ENCODE measurements around the gene DNAH12. TPM values are rescaled to one million over a fixed set of nuclear protein-coding genes. Genes with fewer than 3 reads are reported as not detected.
"Not testable (repeated sequence)": the region's sequence is repeated elsewhere in the genome, so short reads cannot be mapped to it uniquely, and the experiment has no call there.

The DNAH12 gene
- total RNA-seq, 1 experiment from 2014 or later: not detected

DNA sequence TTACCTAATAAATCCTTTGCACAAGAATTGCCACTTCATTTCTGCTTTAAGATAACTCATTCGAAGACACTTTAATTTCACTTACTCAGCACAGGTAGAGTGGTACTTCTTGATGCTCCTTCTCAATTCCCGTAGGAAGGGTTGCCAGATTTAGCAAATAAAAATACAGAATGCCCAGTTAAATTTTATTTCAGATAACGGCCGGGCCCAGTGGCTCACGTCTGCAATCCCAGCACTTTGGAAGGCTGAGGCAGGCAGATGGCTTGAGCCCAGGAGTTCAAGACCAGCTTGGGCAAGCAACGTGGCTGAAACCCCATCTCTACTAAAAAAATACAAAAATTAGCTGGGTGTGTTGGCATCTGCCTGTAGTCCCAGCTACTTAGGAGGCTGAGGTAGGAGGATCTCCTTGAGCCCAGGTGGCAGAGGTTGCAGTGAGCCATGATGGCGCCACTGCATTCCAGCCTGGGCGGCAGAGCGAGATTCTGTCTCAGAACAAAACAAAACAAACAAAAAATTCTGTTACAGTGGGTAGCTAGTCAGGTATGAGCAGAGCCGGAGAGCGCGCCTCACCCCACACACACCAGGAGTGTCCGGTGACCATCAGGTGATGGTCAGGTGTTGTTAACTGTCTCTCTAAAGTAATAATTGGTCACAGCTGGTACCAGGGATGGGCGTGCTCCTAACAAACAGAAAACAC lies 92.8 kb downstream of the DNAH12 start:
- ATAC-seq (no peak), DNase-seq (ENCODE audit: low spot score) (no peak)
- Mint-ChIP-seq H3K4me3 (no peak overlapping the region), H3K27me3 (ENCODE audit: low read depth) (no peaks in the 10 kb centered on the region; the same call in 1 of the 2 replicates), H3K9me3 (peaks cover 6% of the 10 kb centered on the region; the same call in 1 of the 2 replicates), H3K36me3 (no peaks in the 10 kb centered on the region), H3K4me1 (peaks cover 7% of the 10 kb centered on the region), H3K27ac (no peak overlapping the region)
- no peak for TF ChIP-seq ATF6 (CRISPR knock-in tag; IDR thresholded peaks at IDR 0.05)
- TF ChIP-seq CREM (CRISPR knock-in tag; IDR thresholded peaks at IDR 0.05): no peak
- no peak for TF ChIP-seq GRHL2 (CRISPR knock-in tag; IDR thresholded peaks at IDR 0.05; ENCODE audit: insufficient replicate concordance, severe bottlenecking)
- no peak for TF ChIP-seq MXD4 (CRISPR knock-in tag; IDR thresholded peaks at IDR 0.05; ENCODE audit: borderline replicate concordance)
- no peak for TF ChIP-seq GTF2I (CRISPR knock-in tag; conservative IDR thresholded peaks at IDR 0.05)
- no peak for TF ChIP-seq FOXP1 (CRISPR knock-in tag; IDR thresholded peaks at IDR 0.05; ENCODE audit: borderline replicate concordance)
- TF ChIP-seq IRF2 (CRISPR knock-in tag; IDR thresholded peaks at IDR 0.05; ENCODE audit: borderline replicate concordance, low read depth): no peak
- no peak for TF ChIP-seq ARID4B (CRISPR knock-in tag; IDR thresholded peaks at IDR 0.05; ENCODE audit: borderline replicate concordance)
- no peak for TF ChIP-seq ESRRA (CRISPR knock-in tag; IDR thresholded peaks at IDR 0.05; ENCODE audit: borderline replicate concordance)
- POLR2A ChIA-PET: no interaction called here
- CTCF ChIA-PET: interaction anchor here (1.9 kb wide), 1 partner anchor 54 kb away, joined by 4 read pairs; no protein-coding TSS in a partner anchor

GRCh38 chr3:57449276-57449847 lies 94.8 kb downstream of the DNAH12 start:
- not testable (repeated sequence) for H3K4me1 Mint-ChIP-seq

GRCh38 chr3:57448489-57448888 lies 95.7 kb downstream of the DNAH12 start:
- POLR2A ChIA-PET: not testable (repeated sequence)
- CTCF ChIA-PET: interaction anchor here (1.3 kb wide), 1 partner anchor 51 kb away, joined by 6 read pairs; no protein-coding TSS in a partner anchor

More at GRCh38 chr3:57449276-57449847, 94.8 kb downstream of the DNAH12 start:
- H3K36me3 Mint-ChIP-seq; DNase-seq (ENCODE audit: low spot score); ATAC-seq; H3K9me3 Mint-ChIP-seq; CTCF ChIA-PET; H3K27ac Mint-ChIP-seq; H3K4me3 Mint-ChIP-seq; H3K27me3 Mint-ChIP-seq (ENCODE audit: low read depth); POLR2A ChIA-PET: not testable (repeated sequence)

DNA sequence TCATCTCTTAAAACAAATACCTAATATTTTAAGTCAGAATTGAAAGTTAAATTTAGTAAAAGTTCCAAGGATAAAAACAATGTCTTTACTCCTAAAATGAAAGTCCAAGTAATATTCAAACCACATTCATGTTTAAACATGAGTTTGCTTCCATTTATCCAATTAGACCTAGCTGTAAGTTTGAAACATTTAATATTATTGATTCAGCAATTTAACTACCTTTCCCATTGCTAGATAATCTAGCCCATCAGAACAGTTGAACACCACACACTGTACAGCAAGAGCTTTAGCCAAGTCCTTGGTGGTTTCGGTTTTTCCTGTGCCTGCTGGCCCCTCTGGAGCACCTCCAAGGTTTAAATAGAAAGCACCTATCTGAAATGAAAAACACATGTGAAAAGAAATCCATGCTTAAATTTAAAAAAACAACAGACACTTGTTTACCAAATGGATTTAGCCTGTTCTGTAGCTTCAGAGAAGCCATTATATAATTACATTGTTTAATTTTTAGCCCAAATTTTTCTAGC lies 97.8 kb downstream of the DNAH12 start:
- no peaks in the 10 kb centered on the region for H3K27me3 Mint-ChIP-seq (ENCODE audit: low read depth)
- POLR2A ChIA-PET: no interaction called here
- H3K4me3 Mint-ChIP-seq: no peak overlapping the region
- DNase-seq (ENCODE audit: low spot score) (no peak), ATAC-seq (no peak)
- peaks cover 7% of the 10 kb centered on the region for H3K4me1 Mint-ChIP-seq
- CTCF ChIA-PET: interaction anchor here (0.9 kb wide), 1 partner anchor 277 kb away, joined by 3 read pairs; no protein-coding TSS in a partner anchor
- TF ChIP-seq MAX (CRISPR knock-in tag; IDR thresholded peaks at IDR 0.05): no peak
- TF ChIP-seq TP53 (CRISPR knock-in tag; IDR thresholded peaks at IDR 0.05): no peak
- TF ChIP-seq SP1 (CRISPR knock-in tag; conservative IDR thresholded peaks at IDR 0.05): no peak
- no peak for TF ChIP-seq ATF3 (CRISPR knock-in tag; conservative IDR thresholded peaks at IDR 0.05)
- no peak for TF ChIP-seq NR1H2 (CRISPR knock-in tag; IDR thresholded peaks at IDR 0.05)
- TF ChIP-seq NR3C1 (CRISPR knock-in tag; conservative IDR thresholded peaks at IDR 0.05; ENCODE audit: low read depth): no peak
- TF ChIP-seq, protein P1, sequence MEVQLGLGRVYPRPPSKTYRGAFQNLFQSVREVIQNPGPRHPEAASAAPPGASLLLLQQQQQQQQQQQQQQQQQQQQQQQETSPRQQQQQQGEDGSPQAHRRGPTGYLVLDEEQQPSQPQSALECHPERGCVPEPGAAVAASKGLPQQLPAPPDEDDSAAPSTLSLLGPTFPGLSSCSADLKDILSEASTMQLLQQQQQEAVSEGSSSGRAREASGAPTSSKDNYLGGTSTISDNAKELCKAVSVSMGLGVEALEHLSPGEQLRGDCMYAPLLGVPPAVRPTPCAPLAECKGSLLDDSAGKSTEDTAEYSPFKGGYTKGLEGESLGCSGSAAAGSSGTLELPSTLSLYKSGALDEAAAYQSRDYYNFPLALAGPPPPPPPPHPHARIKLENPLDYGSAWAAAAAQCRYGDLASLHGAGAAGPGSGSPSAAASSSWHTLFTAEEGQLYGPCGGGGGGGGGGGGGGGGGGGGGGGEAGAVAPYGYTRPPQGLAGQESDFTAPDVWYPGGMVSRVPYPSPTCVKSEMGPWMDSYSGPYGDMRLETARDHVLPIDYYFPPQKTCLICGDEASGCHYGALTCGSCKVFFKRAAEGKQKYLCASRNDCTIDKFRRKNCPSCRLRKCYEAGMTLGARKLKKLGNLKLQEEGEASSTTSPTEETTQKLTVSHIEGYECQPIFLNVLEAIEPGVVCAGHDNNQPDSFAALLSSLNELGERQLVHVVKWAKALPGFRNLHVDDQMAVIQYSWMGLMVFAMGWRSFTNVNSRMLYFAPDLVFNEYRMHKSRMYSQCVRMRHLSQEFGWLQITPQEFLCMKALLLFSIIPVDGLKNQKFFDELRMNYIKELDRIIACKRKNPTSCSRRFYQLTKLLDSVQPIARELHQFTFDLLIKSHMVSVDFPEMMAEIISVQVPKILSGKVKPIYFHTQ (CRISPR knock-in tag; IDR thresholded peaks at IDR 0.05): no peak
- no peak for TF ChIP-seq NFATC4 (CRISPR knock-in tag; IDR thresholded peaks at IDR 0.05)
- peaks cover 6% of the 10 kb centered on the region; the same call in 1 of the 2 replicates for H3K9me3 Mint-ChIP-seq
- no peaks in the 10 kb centered on the region for H3K36me3 Mint-ChIP-seq
- H3K27ac Mint-ChIP-seq: no peak overlapping the region; the same call in 1 of the 2 replicates

More at GRCh38 chr3:57448489-57448888, 95.7 kb downstream of the DNAH12 start:
- not testable (repeated sequence) for H3K4me3 Mint-ChIP-seq; H3K4me1 Mint-ChIP-seq; DNase-seq (ENCODE audit: low spot score); ATAC-seq; H3K27ac Mint-ChIP-seq; H3K27me3 Mint-ChIP-seq (ENCODE audit: low read depth); H3K36me3 Mint-ChIP-seq; H3K9me3 Mint-ChIP-seq
